Gastrocnemius medialis (tissue), 4 donors: Measurements from ENCODE around the gene GSG1L.

Experiments
- CTCF ChIP-seq, 5 experiments: fragments of 450-650 bp in 3 of 5; fragments of 200-600 bp in 2 of 5; sonication (generic) in 2 of 5; IDR thresholded peaks in 4 of 5; conservative IDR thresholded peaks in 1 of 5; 1 replicate in 4 of 5; 2 replicates in 1 of 5; pipeline ENCODE4 v1.5.1; 2016 to 2019; ENCODE audit warnings: antibody characterized with exemption in 5 of 5, mild to moderate bottlenecking in 3 of 5, moderate library complexity in 3 of 5
- POLR2A ChIP-seq, 2 donors: fragments of 450-650 bp; IDR thresholded peaks; one replicate each; pipeline ENCODE4 v1.6.1; 2017; ENCODE audit warnings: antibody characterized with exemption in 2 of 2, mild to moderate bottlenecking in 2 of 2, moderate library complexity in 2 of 2

- no peak for TF ChIP-seq CTCF (IDR thresholded peaks at IDR 0.05 in 4 of 5, conservative IDR thresholded peaks at IDR 0.05 in 1 of 5)
- no peak for TF ChIP-seq POLR2A (IDR thresholded peaks at IDR 0.05)
Measured at GRCh38 chr16:27954191-27954590, 109.3 kb downstream of the GSG1L start.
